Measurements from ENCODE around the gene S100PBP.
"Not testable (repeated sequence)": the region's sequence is repeated elsewhere in the genome, so short reads cannot be mapped to it uniquely, and the experiment has no call there.

The S100PBP gene

DNA sequence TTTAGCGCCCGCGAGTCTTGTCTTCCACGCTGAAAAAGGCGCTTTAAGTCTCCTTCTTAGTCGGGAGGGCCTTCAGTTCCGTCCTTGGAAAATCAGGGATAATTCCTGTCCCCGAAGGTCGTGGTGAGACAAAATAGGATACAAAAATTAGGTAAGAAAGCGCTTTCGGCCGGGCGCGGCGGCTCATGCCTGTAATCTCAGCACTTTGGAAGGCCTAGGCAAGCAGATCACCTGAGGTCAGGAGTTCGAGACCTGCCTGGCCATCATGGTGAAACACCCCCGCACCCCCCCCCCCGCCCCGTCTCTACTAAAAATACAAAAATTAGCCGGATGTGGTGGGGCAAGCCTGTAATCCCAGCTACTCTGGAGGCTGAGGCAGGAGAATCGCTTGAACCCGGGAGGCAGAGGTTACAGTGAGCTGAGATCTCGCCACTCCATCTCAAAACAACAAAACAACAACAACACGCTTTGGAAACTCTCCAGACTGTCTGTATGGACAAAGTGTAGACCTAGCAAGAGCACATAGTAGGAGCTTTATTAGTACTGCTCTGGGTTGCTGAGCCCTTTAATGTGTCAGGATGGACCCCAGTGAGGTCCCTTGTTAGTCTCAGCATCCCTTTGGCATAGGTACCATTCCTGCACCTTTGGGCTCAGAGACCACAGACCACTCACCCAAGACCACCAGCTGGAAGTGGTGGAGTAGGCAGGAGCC, 84.5 kb downstream of the S100PBP start:
- no peak for DNase-seq

DNA sequence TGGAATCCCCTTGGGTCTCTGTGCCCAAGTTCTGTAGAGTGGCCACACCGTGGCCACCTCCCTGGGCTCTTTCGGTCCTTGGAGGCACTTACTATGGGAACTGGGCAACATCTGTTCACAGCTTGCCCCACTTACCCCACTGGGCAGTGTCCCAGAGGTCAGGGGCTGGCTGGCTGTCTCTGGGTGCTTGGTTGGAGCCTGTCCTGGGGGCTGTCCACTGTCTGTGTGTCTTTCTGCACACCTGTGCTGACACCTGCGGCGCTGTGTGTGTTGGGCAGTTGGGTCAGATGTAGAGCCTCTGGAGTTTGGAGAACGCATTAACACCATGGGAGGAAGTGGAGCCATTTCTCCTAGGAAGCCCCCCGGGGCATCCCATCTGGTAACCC, 85.1 kb downstream of the S100PBP start:
- DNase-seq, result no peak

DNA sequence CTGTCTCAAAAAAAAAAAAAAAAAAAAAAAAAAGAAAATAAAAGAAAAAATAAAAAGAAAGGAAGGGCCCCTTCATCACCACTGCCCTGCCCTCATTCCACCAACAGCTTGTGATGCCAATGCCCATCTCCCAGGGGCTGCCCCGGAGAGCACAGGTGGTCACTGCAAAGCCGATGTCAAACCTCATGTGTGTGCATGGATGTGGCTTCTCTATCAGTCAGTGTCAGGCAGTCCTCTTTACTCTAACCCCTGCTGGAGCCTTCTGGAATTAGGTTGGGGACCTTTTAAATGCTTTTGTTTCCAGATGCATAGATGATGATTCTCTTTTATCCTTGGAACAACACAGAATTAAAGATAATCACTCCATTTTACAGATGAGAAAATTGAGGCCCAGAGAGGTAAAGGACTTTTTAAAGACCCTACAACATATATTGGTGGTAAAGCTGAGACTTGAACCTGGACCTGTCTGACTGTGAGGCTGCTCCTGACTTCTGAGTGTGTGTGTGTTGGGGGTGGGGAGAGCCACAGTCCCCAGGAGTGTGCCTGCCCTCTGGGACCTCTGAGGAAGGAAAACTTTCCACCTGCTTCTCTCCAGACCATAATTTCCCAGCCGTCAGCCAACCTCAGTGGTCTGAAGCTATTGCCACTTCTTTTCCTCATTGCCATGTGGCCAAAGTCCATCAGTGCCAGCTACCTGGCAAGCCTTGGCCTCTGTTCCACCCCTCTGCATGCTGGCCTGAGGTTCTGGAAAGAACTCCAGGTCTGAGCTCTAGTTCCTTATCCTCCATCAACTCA, 86.7 kb downstream of the S100PBP start:
- DNase-seq, result no peak

DNA sequence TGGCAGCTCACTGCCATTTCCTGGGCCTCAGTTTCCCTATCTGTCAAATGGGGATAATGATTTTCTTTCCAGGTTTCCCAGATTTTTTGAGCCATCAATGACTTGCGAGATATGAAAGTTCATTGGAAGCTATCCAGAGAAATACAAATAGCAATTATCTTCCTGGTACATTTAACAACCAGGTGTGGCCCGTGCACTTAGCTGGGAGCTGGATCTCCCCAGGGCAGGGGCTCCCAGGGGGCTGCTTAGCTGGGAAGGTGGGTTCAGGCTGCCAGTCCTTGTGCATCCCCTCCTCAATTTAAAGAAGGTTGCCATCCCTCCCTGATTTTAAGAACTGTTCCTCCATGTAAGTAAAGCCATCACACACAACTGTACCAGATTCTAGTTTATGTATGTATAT, 87.3 kb downstream of the S100PBP start:
- DNase-seq, result no peak

DNA sequence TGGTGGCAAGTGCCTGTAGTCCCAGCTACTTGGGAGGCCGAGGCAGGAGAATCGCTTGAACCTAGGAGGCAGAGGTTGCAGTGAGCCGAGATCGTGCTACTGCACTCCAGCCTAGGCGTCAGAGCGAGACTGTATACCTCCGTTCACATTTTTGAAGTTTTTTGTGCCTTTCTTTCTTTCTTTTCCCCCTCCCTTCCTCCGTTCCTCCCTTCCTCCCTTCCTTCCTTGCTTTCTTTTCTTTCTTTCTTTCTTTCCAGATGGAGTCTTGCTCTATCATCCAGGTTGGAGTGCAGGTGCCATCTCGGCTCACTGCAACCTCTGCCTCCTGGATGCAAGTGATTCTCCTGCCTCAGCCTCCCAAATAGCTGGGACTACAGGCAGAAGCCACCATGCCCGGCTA, 88.1 kb downstream of the S100PBP start:
- DNase-seq, result not testable (repeated sequence)

DNA sequence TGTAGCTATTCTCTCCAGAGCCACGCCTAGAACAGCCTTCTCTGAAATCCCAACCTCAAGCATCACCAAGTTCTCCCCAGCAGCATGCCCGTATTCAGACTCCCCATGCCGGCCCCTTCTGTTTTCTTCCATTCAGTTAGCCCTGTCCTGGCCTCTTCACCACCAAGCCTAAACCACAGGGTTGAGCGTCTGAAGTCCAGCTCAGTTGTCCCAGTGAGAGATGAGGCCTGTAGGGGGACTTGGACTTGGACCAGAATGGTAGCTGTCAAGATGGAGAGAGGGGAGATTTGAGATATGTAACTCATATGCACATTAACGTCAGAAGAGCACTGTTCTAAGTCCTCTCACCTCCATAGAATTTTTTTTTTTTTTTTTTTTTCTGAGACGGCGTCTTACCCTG, 89.2 kb downstream of the S100PBP start:
- DNase-seq, result no peak

DNA sequence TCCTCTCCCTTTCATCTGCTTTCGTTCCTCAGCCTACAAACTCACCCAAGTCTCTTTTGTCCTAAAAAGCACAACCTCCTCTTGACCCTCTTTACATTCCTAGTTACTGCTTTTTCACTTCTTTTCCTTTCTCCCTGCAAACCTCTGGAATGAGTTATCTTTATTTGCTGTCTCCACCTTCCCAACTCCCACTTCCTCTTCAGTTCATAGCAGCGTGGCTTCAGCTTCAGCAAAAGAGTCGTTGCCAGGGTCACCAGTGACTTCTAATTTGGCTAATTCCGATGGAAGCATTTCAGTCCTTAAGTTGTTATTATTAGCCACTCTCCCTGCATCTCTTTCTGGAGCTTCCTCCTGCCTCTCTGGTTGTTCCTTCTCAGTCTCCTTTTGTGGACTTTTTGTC, 90.0 kb downstream of the S100PBP start:
- no peak for DNase-seq

Data from CD4-positive, alpha-beta T cell treated with Interleukin-1 beta for 1 hour (primary cell).